Ishikawa (cell line): Measurements from ENCODE around the gene SLC26A4.

Source experiments
- CEBPB ChIP-seq: IDR thresholded peaks from 2 replicates; pipeline ENCODE4 v1.6.1; 2012
- RAD21 ChIP-seq: IDR thresholded peaks from 2 replicates; pipeline ENCODE4 v1.6.1; 2012; ENCODE audit warnings: low read depth
- REST ChIP-seq: IDR thresholded peaks from 2 replicates; pipeline ENCODE4 v1.6.1; 2012; ENCODE audit warnings: low read depth, mild to moderate bottlenecking
- TEAD4 ChIP-seq: IDR thresholded peaks from 2 replicates; pipeline ENCODE4 v1.6.1; 2012
- ZBTB7A ChIP-seq: IDR thresholded peaks from 2 replicates; pipeline ENCODE4 v1.6.1; 2012; ENCODE audit warnings: low read depth

GRCh38 chr7:107701191-107701590 lies 40.6 kb downstream of the SLC26A4 start:
- no peak for TF ChIP-seq TEAD4
- TF ChIP-seq RAD21 = no peak
- TF ChIP-seq REST = no peak
- TF ChIP-seq CEBPB = no peak
- TF ChIP-seq ZBTB7A = no peak
